Fibroblast of the aortic adventitia (primary cell): ENCODE measurements around the gene LFNG. TPM values are rescaled to one million over a fixed set of nuclear protein-coding genes. Genes with fewer than 3 reads are reported as not detected.

Experiments
- DNase-seq: peaks from one replicate; pipeline ENCODE4 v3.0.0-alpha.2; 2010; ENCODE audit warnings: low read depth
- H3K4me3 ChIP-seq: 2 replicates; pipeline ENCODE4 v1.5.1; 2011; ENCODE audit warnings: low read depth, mild to moderate bottlenecking, control low read depth, low read length, moderate library complexity
- CTCF ChIP-seq: IDR thresholded peaks from 2 replicates; pipeline ENCODE4 v1.5.1; 2011; ENCODE audit warnings: mild to moderate bottlenecking, low read length, control low read depth, inconsistent platforms; ENCODE audit not compliant: insufficient read depth
- total RNA-seq: library from RNA; depleted of rRNA; stranded (reverse); fragments of >200 nt; gene quantifications from 2 replicates; pipeline ENCODE4 v1.2.3, GENCODE V29; 2012; ENCODE audit warnings: low replicate concordance

Gene LFNG
- 0.72 and 2.3 TPM in 2 replicates for total RNA-seq

- peak; percentile 68 for DNase-seq
- TF ChIP-seq CTCF = no peak
- H3K4me3 ChIP-seq = peak within 1 kb of the TSS; percentile 58
Measured at GRCh38 chr7:2519119-2519930, at the start of gene LFNG. Gene LFNG, plus strand, starts transcription at chr7:2519774. Its CDS starts 88 bp downstream, at chr7:2519862.

- no peak for DNase-seq
- H3K4me3 ChIP-seq = no peak overlapping the region
- no peak for TF ChIP-seq CTCF
Measured at GRCh38 chr7:2470204-2471021, 49.2 kb upstream of the LFNG start.

GRCh38 chr7:2471022-2471329, 48.6 kb upstream of the LFNG start:
- no peak overlapping the region for H3K4me3 ChIP-seq
- peak; percentile 39 for DNase-seq
- TF ChIP-seq CTCF = no peak

DNA sequence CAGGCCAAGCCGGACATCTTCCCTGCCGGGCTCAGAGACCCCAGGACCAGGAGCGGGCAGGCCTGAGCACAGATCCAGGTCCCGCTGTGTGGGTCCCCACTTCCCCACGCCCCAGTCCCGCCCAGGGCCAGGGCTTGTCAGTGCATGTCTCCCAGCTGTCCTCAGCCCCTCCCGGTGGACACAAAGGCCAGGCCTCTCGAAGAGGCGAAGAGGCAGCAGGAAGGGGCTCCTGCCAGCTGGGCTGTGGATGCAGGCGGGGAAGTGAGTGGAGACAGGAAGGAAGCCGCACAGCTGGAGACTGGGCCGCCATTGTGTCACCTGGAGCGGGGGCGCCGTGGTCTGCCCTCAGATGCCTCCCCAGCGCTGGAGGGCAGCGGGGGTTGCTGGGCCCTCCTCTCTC, 48.2 kb upstream of the LFNG start:
- TF ChIP-seq CTCF = no peak
- H3K4me3 ChIP-seq = no peak overlapping the region
- DNase-seq = no peak

DNA sequence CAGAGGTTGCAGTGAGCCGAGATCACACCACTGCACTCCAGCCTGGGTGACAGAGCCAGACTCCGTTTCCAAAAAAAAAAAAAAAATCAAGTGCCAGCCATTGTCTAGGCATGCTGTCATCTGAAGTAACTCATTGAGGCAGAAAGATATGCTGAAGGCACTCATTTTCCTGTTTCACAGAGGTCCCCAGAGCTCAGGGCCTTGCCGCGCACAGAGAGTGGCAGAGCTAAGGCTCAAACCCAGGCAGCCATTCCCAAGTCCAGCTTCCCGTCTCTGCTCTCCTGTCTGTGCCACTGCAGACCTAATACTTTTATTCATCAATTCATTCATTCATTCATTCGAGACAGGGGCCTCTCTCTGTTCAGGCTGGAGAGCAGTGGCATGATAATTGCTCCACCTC, 46.8 kb upstream of the LFNG start:
- DNase-seq = no peak
- no peak overlapping the region for H3K4me3 ChIP-seq
- no peak for TF ChIP-seq CTCF

DNA sequence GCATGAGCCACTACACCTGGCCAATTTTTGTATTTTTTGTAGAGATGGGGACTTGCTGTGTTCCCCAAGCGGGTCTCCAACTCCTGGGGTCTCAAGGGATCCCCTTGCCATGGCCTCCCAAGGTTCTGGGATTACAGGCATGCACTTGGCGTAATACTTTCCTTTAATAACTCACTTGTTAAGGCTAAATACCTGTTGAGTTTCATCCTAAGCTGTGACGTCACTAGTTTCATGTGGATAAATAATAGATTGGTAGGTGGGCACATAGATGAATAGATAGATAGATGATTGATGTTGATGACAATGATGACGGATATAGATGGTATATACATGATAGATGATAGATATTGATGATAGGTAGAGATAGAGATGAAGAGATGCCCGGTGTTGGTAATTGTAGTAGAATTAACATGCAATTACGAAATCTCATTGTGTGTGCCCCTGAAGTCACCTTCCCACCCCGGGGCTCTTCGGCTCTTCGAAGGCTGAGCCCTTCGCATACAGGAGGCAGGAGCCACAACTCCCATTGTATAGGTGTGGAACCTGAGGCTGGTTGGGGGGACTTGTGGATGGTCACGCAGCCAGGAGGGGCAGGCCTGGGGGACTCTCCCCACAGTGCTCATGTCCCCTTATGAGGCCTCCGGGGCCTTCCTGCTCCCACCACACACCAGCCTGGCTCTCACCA, 45.9 kb upstream of the LFNG start:
- H3K4me3 ChIP-seq = no peak overlapping the region
- TF ChIP-seq CTCF = no peak
- no peak for DNase-seq
